DND-41 (cell line): Measurements from ENCODE around the gene UCP2.
"Not testable (repeated sequence)": the region's sequence is repeated elsewhere in the genome, so short reads cannot be mapped to it uniquely, and the experiment has no call there.

ENCODE experiments used
- ATAC-seq: fragments of 200-7000 bp; cut with Tn5 transposase; 3 replicates; pipeline ENCODE4 v1.9.1; 2021; ENCODE audit warnings: low read depth; ENCODE audit not compliant: insufficient read depth
- DNase-seq: peaks from one replicate; pipeline ENCODE4 v3.0.0-alpha.2; 2020
- H2AFZ ChIP-seq: 2 replicates; pipeline ENCODE4 v1.6.0; 2012; ENCODE audit warnings: low read depth, low read length
- H3K27ac ChIP-seq: 2 replicates; pipeline ENCODE4 v1.5.1; 2012; ENCODE audit warnings: low read length, inconsistent platforms
- H3K27me3 ChIP-seq: fragments of 200-600 bp; sonication (generic); 2 replicates; pipeline ENCODE4 v1.6.0; 2012; ENCODE audit warnings: low read length, mild to moderate bottlenecking, inconsistent platforms; ENCODE audit not compliant: insufficient read depth, poor library complexity
- H3K36me3 ChIP-seq: 2 replicates; pipeline ENCODE4 v1.5.1; 2012; ENCODE audit warnings: low read length, inconsistent platforms; ENCODE audit not compliant: insufficient read depth
- H3K4me1 ChIP-seq: 2 replicates; pipeline ENCODE4 v1.5.1; 2012; ENCODE audit warnings: mild to moderate bottlenecking, low read length; ENCODE audit not compliant: insufficient read depth
- H3K4me2 ChIP-seq: 2 replicates; pipeline ENCODE4 v1.6.0; 2012; ENCODE audit warnings: mild to moderate bottlenecking, moderate library complexity, low read length, inconsistent platforms; ENCODE audit not compliant: insufficient read depth
- H3K4me3 ChIP-seq, 2 experiments: fragments of 200-600 bp in 1 of 2; shearing (Covaris generic) in 1 of 2; 2 replicates each; pipeline ENCODE4 v1.5.1; 2012 to 2016; ENCODE audit warnings: inconsistent platforms in 2 of 2, low read length in 2 of 2, mild to moderate bottlenecking in 2 of 2, low read depth in 1 of 2, moderate library complexity in 1 of 2
- H3K79me2 ChIP-seq: 2 replicates; pipeline ENCODE4 v1.6.0; 2012; ENCODE audit warnings: low read length, inconsistent platforms; ENCODE audit not compliant: insufficient read depth
- H3K9ac ChIP-seq: 2 replicates; pipeline ENCODE4 v1.6.0; 2012; ENCODE audit warnings: low read depth, mild to moderate bottlenecking, inconsistent platforms, low read length, moderate library complexity
- H3K9me3 ChIP-seq: 2 replicates; pipeline ENCODE4 v1.5.1; 2012; ENCODE audit warnings: low read length, moderate library complexity, mild to moderate bottlenecking, inconsistent platforms; ENCODE audit not compliant: insufficient read depth, severe bottlenecking
- H4K20me1 ChIP-seq: 2 replicates; pipeline ENCODE4 v1.6.0; 2012; ENCODE audit warnings: low read length; ENCODE audit not compliant: insufficient read depth
- CTCF ChIP-seq: IDR thresholded peaks from 2 replicates; pipeline ENCODE4 v1.5.1; 2012; ENCODE audit warnings: borderline replicate concordance, low read length, moderate library complexity, mild to moderate bottlenecking; ENCODE audit not compliant: poor library complexity, severe bottlenecking; ENCODE audit errors: extremely low read depth
- EZH2 ChIP-seq: IDR thresholded peaks from 3 replicates; pipeline ENCODE4 v1.6.1; 2012; ENCODE audit warnings: borderline replicate concordance, low read depth, mild to moderate bottlenecking, moderate library complexity, low read length, inconsistent platforms; ENCODE audit not compliant: severe bottlenecking

Gene UCP2

DNA sequence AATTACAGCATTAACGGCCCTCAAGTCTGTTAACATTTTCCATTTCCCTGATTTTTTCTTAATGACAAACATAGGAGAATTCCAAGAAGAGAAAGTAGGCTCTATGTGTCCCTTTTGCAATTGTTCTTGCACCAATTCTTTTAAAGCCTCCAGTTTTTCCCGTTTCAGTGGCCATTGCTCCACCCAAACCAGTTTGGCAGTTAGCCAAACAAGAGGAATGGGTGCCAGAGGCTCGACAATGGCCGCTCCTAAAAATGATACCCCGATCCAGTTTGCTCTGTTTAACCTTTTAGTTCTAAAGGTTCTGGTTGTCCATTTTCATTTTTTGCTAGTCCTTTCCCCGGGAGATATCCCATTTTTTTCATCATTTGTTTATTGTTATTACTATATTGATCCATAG lies 38.6 kb downstream of the UCP2 start:
- Histone ChIP-seq H3K79me2 (no peaks in the 10 kb centered on the region), H4K20me1 (no peaks in the 10 kb centered on the region), H3K27me3 (no peaks in the 10 kb centered on the region), H3K9me3 (peaks cover 11% of the 10 kb centered on the region), H3K4me2 (no peak overlapping the region), H3K36me3 (no peaks in the 10 kb centered on the region), H3K9ac (no peak overlapping the region), H3K27ac (no peak overlapping the region), H3K4me1 (no peaks in the 10 kb centered on the region), H3K4me3 (no peak overlapping the region), H2AFZ (no peak overlapping the region)
- TF ChIP-seq CTCF, result no peak
- TF ChIP-seq EZH2, result no peak
- DNase-seq (no peak), ATAC-seq (no peak)

GRCh38 chr11:73942010-73942409 lies 40.6 kb downstream of the UCP2 start:
- Histone ChIP-seq H3K4me3 (no peak overlapping the region), H3K79me2 (no peaks in the 10 kb centered on the region), H3K4me1 (no peaks in the 10 kb centered on the region), H3K27ac (no peak overlapping the region), H3K27me3 (no peaks in the 10 kb centered on the region), H2AFZ (no peak overlapping the region), H3K9me3 (peaks cover 24% of the 10 kb centered on the region), H3K9ac (no peak overlapping the region), H4K20me1 (no peaks in the 10 kb centered on the region), H3K36me3 (no peaks in the 10 kb centered on the region), H3K4me2 (no peak overlapping the region)
- no peak for DNase-seq
- no peak for ATAC-seq
- no peak for TF ChIP-seq CTCF
- TF ChIP-seq EZH2, result no peak

GRCh38 chr11:73940801-73941570 lies 41.7 kb downstream of the UCP2 start:
- no peaks in the 10 kb centered on the region for H3K36me3 ChIP-seq
- no peak overlapping the region for H3K4me2 ChIP-seq
- H3K27me3 ChIP-seq, result no peaks in the 10 kb centered on the region
- no peak for ATAC-seq
- no peak overlapping the region for H3K9ac ChIP-seq
- no peak overlapping the region for H3K4me3 ChIP-seq
- TF ChIP-seq EZH2 (no peak), CTCF (no peak)
- no peaks in the 10 kb centered on the region for H4K20me1 ChIP-seq
- no peak overlapping the region for H3K27ac ChIP-seq
- H2AFZ ChIP-seq, result no peak overlapping the region
- no peaks in the 10 kb centered on the region for H3K4me1 ChIP-seq
- H3K79me2 ChIP-seq, result no peaks in the 10 kb centered on the region
- DNase-seq, result no peak
- peaks cover 23% of the 10 kb centered on the region for H3K9me3 ChIP-seq

GRCh38 chr11:73939096-73939495 lies 43.5 kb downstream of the UCP2 start:
- Histone ChIP-seq H3K9me3 (peaks cover 23% of the 10 kb centered on the region), H3K9ac (no peak overlapping the region), H2AFZ (no peak overlapping the region), H3K36me3 (no peaks in the 10 kb centered on the region), H4K20me1 (no peaks in the 10 kb centered on the region), H3K79me2 (no peaks in the 10 kb centered on the region), H3K27ac (no peak overlapping the region), H3K4me1 (no peaks in the 10 kb centered on the region), H3K4me2 (no peak overlapping the region), H3K4me3 (no peak overlapping the region), H3K27me3 (no peaks in the 10 kb centered on the region)
- no peak for DNase-seq
- no peak for ATAC-seq
- no peak for TF ChIP-seq CTCF
- TF ChIP-seq EZH2, result no peak

DNA sequence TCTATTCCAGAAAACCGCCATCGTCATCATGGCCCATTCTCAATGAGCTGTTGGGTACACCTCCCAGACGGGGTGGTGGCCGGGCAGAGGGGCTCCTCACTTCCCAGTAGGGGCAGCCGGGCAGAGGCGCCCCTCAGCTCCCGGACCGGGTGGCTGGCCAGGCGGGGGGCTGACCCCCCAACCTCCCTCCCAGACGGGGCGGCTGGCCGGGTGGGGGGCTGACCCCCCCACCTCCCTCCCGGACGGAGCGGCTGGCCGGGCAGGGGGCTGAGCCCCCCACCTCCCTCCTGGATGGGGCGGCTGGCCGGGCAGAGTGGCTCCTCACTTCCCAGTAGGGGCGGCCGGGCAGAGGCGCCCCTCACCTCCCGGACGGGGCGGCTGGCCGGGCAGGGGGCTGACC lies 46.6 kb downstream of the UCP2 start:
- not testable (repeated sequence) for H3K79me2 ChIP-seq, H3K27me3 ChIP-seq, H3K4me3 ChIP-seq, H3K27ac ChIP-seq, ATAC-seq, H3K4me2 ChIP-seq, H3K4me1 ChIP-seq, H2AFZ ChIP-seq, DNase-seq, H4K20me1 ChIP-seq, H3K36me3 ChIP-seq, H3K9ac ChIP-seq
- peaks cover 15% of the 10 kb centered on the region for H3K9me3 ChIP-seq
